ENCODE measurements around the gene SEMA7A.

DNA sequence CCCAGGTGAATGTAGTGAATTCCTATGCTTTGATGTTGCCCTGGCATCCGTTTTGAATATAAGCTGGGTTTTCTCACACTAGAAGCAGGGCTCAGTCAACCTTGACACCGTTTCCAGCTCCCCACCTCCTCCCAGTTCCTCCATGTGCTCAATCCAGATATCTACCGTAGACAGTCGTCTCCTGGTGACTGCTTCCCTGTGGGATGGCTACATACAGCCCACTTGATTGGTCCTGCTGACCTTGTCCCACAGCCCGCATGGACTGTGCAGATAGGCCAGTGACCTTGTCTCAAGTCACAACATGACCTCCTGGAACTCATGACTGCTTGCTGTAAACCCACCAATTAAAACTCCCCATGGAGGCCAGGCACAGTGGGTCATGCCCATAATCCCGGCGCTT, 8.1 kb downstream of the SEMA7A start:
- TF ChIP-seq CTCF (IDR thresholded peaks at IDR 0.05; ENCODE audit: low read depth, low read length) (no peak), EZH2phosphoT487 (IDR thresholded peaks at IDR 0.05; ENCODE audit: low read depth) (no peak)

Measured in OCI-LY3 (cell line).